ENCODE results near the gene CCNE1.
A peak's percentile ranks its signal among the peaks of the same experiment; 100 is the strongest.

The CCNE1 gene

DNA sequence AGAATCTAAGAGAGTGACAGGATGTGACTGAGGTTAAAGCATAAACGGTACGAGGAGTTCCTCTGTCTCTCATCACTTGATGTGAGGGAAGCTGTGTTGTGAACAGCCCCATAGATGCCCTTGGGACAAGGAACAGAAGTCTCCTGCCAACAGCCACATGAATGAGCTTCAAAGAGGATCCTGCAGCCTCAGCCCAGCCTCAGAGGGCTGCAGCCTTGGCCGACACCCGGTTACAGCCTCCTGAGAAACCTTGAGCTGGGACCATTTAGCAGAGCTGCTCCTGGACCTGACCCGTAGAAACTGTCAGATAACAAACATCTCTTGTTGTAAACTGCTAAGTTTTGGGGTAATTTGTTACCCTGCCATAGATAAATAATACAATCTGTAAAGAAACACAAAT lies 54.2 kb downstream of the CCNE1 start:
- DNase-seq = peak in 1 of 10 donors; percentile 24
- intact Hi-C loops (cut with DNase I) = no loop called here

- intact Hi-C loops (cut with DNase I) = no loop called here
Observed at GRCh38 chr19:29867984-29868383, 56.2 kb downstream of the CCNE1 start.

GRCh38 chr19:29871143-29871542 lies 59.4 kb downstream of the CCNE1 start:
- intact Hi-C loops (cut with DNase I) = loop anchor here (10.0 kb wide), 1 partner anchor 106 kb away; no protein-coding TSS in a partner anchor
- DNase-seq = no peak

More at GRCh38 chr19:29867984-29868383, 56.2 kb downstream of the CCNE1 start:
- DNase-seq = no peak

DNA sequence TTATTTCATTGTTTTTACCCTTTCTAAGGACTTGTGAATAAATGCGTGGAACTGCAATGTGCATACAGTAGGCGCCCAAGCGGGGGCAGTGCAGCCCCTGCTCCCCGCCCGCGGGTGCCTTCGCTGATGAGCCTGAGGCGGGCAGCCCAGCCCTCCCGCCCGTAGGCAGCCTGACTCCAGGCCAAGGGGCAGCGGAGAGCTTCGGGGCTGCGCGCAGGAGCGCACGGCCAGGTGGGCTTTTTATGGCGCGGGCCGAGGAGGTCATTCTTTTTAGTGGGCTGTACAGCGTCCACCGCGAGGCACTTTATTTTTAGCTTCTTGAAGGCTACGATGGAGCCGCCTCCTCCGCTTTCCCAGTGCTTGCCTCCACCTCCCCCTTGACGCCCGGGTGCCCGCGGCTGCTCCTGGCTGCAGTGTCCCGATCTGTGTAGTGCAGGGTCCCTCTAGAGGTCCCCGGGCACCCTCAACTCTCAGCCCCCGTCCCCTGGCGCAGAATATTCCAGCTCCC lies 60.5 kb downstream of the CCNE1 start:
- intact Hi-C loops (cut with DNase I) = loop anchor here (10.0 kb wide), 1 partner anchor 107 kb away; no protein-coding TSS in a partner anchor
- DNase-seq = no peak

- peak; percentile 24 to 93 (median 62) for DNase-seq
- intact Hi-C loops (cut with DNase I) = loop anchor here (1.0 to 10.0 kb wide), 2 partner anchors 108 to 143 kb away; no protein-coding TSS in a partner anchor
Observed at GRCh38 chr19:29873024-29873800, 61.4 kb downstream of the CCNE1 start.
